K562 (cell line): ENCODE measurements around the gene ERCC1. TPM values are rescaled to one million over a fixed set of nuclear protein-coding genes. Genes with fewer than 3 reads are reported as not detected.
A peak's percentile ranks its signal among the peaks of the same experiment; 100 is the strongest.

Experiments
- CCAR2 ChIP-seq: fragments of 200-400 bp; formaldehyde crosslinking; IDR thresholded peaks from 2 replicates; pipeline ENCODE4 v1.6.1; 2017; ENCODE audit warnings: mild to moderate bottlenecking, low read depth, low read length
- CHCHD3 ChIP-seq: fragments of 250-450 bp; sonication (Bioruptor Pico); IDR thresholded peaks from 2 replicates; pipeline ENCODE4 v2.1.2; 2022; ENCODE audit warnings: mild to moderate bottlenecking
- CTBP1 ChIP-seq: fragments of 450-650 bp; IDR thresholded peaks from 2 replicates; pipeline ENCODE4 v1.6.1; 2016; ENCODE audit warnings: borderline replicate concordance
- E2F3 ChIP-seq: fragments of 250-450 bp; sonication (Bioruptor Pico); IDR thresholded peaks from 2 replicates; pipeline ENCODE4 v1.4.0; 2020; ENCODE audit warnings: mild to moderate bottlenecking
- FOXK2 ChIP-seq, 2 experiments: fragments of 450-650 bp; IDR thresholded peaks in 1 of 2; conservative IDR thresholded peaks in 1 of 2; 2 replicates each; pipeline ENCODE4 v1.6.1; 2016; ENCODE audit warnings: low read depth in 2 of 2, mild to moderate bottlenecking in 1 of 2
- ILF3 ChIP-seq: fragments of 450-650 bp; IDR thresholded peaks from 2 replicates; pipeline ENCODE4 v1.6.1; 2018; ENCODE audit warnings: antibody characterized with exemption, mild to moderate bottlenecking, moderate library complexity, borderline replicate concordance
- KLF10 ChIP-seq: fragments of 250-450 bp; sonication (Bioruptor Pico); IDR thresholded peaks from 2 replicates; pipeline ENCODE4 v1.6.1; 2021; ENCODE audit warnings: matching md5 sums
- MAZ ChIP-seq, 2 experiments: fragments of 450-650 bp in 1 of 2; sonication (generic) in 1 of 2; formaldehyde crosslinking; IDR thresholded peaks in 1 of 2; conservative IDR thresholded peaks in 1 of 2; 2 replicates each; pipeline versions ENCODE4 v1.4.0 to v1.5.0; 2020; ENCODE audit warnings: mild to moderate bottlenecking in 1 of 2, missing genetic modification reagents in 1 of 2
- NRF1 ChIP-seq, 2 experiments: fragments of 450-650 bp; IDR thresholded peaks in 1 of 2; conservative IDR thresholded peaks in 1 of 2; 2 replicates each; pipeline ENCODE4 v1.6.1; 2014; ENCODE audit warnings: mild to moderate bottlenecking in 2 of 2
- PCBP1 ChIP-seq: fragments of 200-400 bp; formaldehyde crosslinking; IDR thresholded peaks from 2 replicates; pipeline ENCODE4 v1.6.1; 2018; ENCODE audit warnings: mild to moderate bottlenecking, low read depth, low read length; ENCODE audit not compliant: poor library complexity, severe bottlenecking
- POLR2AphosphoS5 ChIP-seq: IDR thresholded peaks from 2 replicates; pipeline ENCODE4 v1.6.1; 2011; ENCODE audit warnings: mild to moderate bottlenecking, low read depth, low read length, moderate library complexity; ENCODE audit not compliant: control insufficient read depth, insufficient read depth
- RBM15 ChIP-seq: fragments of 200-400 bp; formaldehyde crosslinking; IDR thresholded peaks from 2 replicates; pipeline ENCODE4 v1.6.1; 2018; ENCODE audit warnings: mild to moderate bottlenecking, low read length, moderate library complexity; ENCODE audit not compliant: insufficient read depth
- RBM34 ChIP-seq: fragments of 200-400 bp; formaldehyde crosslinking; IDR thresholded peaks from 2 replicates; pipeline ENCODE4 v1.6.1; 2018; ENCODE audit warnings: low read length, borderline replicate concordance; ENCODE audit not compliant: insufficient read depth
- SETDB1 ChIP-seq: IDR thresholded peaks from one replicate; pipeline ENCODE4 v1.6.1; 2012; ENCODE audit warnings: low read length, control low read depth, inconsistent platforms
- SMARCA5 ChIP-seq: fragments of 450-650 bp; IDR thresholded peaks from 2 replicates; pipeline ENCODE4 v1.6.1; 2016
- ZNF232 ChIP-seq: sonication (generic); formaldehyde crosslinking; IDR thresholded peaks from 2 replicates; pipeline ENCODE4 v1.8.0; 2022; ENCODE audit warnings: mild to moderate bottlenecking, missing genetic modification reagents
- ZNF311 ChIP-seq: fragments of 250-450 bp; sonication (Bioruptor Pico); IDR thresholded peaks from 2 replicates; pipeline ENCODE4 v1.4.0; 2020; ENCODE audit warnings: mild to moderate bottlenecking, moderate library complexity
- ZNF407 ChIP-seq: fragments of 450-650 bp; IDR thresholded peaks from 2 replicates; pipeline ENCODE4 v1.6.1; 2016; ENCODE audit warnings: low read depth
- ZNF717 ChIP-seq: fragments of 250-450 bp; sonication (Bioruptor Pico); IDR thresholded peaks from 2 replicates; pipeline ENCODE4 v1.5.0; 2021
- ZNF75A ChIP-seq: fragments of 450-650 bp; formaldehyde crosslinking; IDR thresholded peaks from 2 replicates; pipeline ENCODE4 v1.4.0; 2020; ENCODE audit warnings: mild to moderate bottlenecking
- polyA plus RNA-seq, 8 experiments: library from polyadenylated mRNA; depleted of rRNA in 4 of 8; stranded (reverse) in 5 of 8; unstranded in 3 of 8; fragments of >200 nt; fragmentation: Nextera tagmentation in 2 of 8; fragmentation: Illumina TruSeq in 1 of 8; extraction: Ambion mirVana in 2 of 8; extraction: Trizol in 1 of 8; gene quantifications; 2 replicates each; pipeline versions ENCODE4 v1.2.1 to v1.2.3, GENCODE V29; 2011 to 2014; ENCODE audit warnings: inconsistent platforms in 1 of 8, missing spikeins in 1 of 8
- total RNA-seq, 7 experiments: library from RNA; depleted of rRNA in 6 of 7; stranded (reverse); fragments of >200 nt in 6 of 7; fragmentation: Illumina TruSeq in 2 of 7; extraction: Trizol in 2 of 7; gene quantifications; 2 replicates each; pipeline versions ENCODE4 v1.2.1 to v1.2.3, GENCODE V29; 2011 to 2021; ENCODE audit warnings: low replicate concordance in 1 of 7

ERCC1 gene
- total and polyA plus RNA-seq, 9 of the 15 experiments (the other 6 are each of a cell fraction or from before 2014, with no cell fraction given) = 9.3 to 92.6 (median 60.0) TPM

GRCh38 chr19:45439569-45440258 lies 16.0 kb upstream of the ERCC1 start (continued):
- TF ChIP-seq CHCHD3 (CRISPR knock-in tag) = no peak
- TF ChIP-seq FOXK2 (conservative IDR thresholded peaks at IDR 0.05 in 1 of 2, IDR thresholded peaks at IDR 0.05 in 1 of 2; ENCODE audit: low read depth in 2 of 2) = no peak
- no peak for TF ChIP-seq ZNF717 (CRISPR knock-in tag)
- TF ChIP-seq ZNF407 = no peak
- 0 out of 2 replicates have a peak, but pooled peaks have one; percentile 52 for TF ChIP-seq ZNF75A (CRISPR knock-in tag)
- peak; percentile 93 for TF ChIP-seq PCBP1
- TF ChIP-seq ZNF311 (CRISPR knock-in tag) = no peak
- TF ChIP-seq CTBP1 = peak; percentile 96
- TF ChIP-seq E2F3 (CRISPR knock-in tag) = peak; percentile 90
- no peak for TF ChIP-seq ZNF232 (CRISPR knock-in tag)
- TF ChIP-seq KLF10 (CRISPR knock-in tag) = no peak
- no peak for TF ChIP-seq SMARCA5
- TF ChIP-seq RBM34 = peak; percentile 94; the same call in 1 of the 2 replicates
- peak; percentile 91; the same call in 1 of the 2 replicates for TF ChIP-seq ILF3
- no peak for TF ChIP-seq SETDB1
- peak; percentile 83 to 85 for TF ChIP-seq NRF1 (conservative IDR thresholded peaks at IDR 0.05 in 1 of 2, IDR thresholded peaks at IDR 0.05 in 1 of 2)
- peak; percentile 99 to 100 for TF ChIP-seq MAZ (CRISPR knock-in tag; conservative IDR thresholded peaks at IDR 0.05 in 1 of 2, IDR thresholded peaks at IDR 0.05 in 1 of 2)
- no peak for TF ChIP-seq RBM15
- peak; percentile 73; the same call in 1 of the 2 replicates for TF ChIP-seq POLR2AphosphoS5
- no peak for TF ChIP-seq CCAR2
